ENCODE data around the gene ABCB4.

ABCB4 gene

GRCh38 chr7:87416682-87417587 lies 58.5 kb downstream of the ABCB4 start:
- DNase-seq, result no peak

GRCh38 chr7:87414794-87415188 lies 60.7 kb downstream of the ABCB4 start:
- no peak for DNase-seq

GRCh38 chr7:87413951-87414793 lies 61.3 kb downstream of the ABCB4 start:
- DNase-seq, result no peak

GRCh38 chr7:87413029-87413428 lies 62.5 kb downstream of the ABCB4 start:
- DNase-seq, result no peak

- DNase-seq, result no peak
Measured at GRCh38 chr7:87411186-87411585, 64.3 kb downstream of the ABCB4 start.

GRCh38 chr7:87404674-87405073 lies 70.8 kb downstream of the ABCB4 start:
- no peak for DNase-seq

GRCh38 chr7:87398446-87398845 lies 77.0 kb downstream of the ABCB4 start:
- no peak for DNase-seq

- DNase-seq, result no peak
Measured at GRCh38 chr7:87395442-87396020, 79.9 kb downstream of the ABCB4 start.

GRCh38 chr7:87391020-87391701 lies 84.3 kb downstream of the ABCB4 start:
- no peak for DNase-seq

- DNase-seq, result no peak
Measured at GRCh38 chr7:87380905-87381304, 94.6 kb downstream of the ABCB4 start.

GRCh38 chr7:87375662-87376435 lies 99.6 kb downstream of the ABCB4 start:
- DNase-seq, result no peak

GRCh38 chr7:87370660-87371180 lies 104.8 kb downstream of the ABCB4 start:
- DNase-seq, result no peak

GRCh38 chr7:87369216-87369615 lies 106.3 kb downstream of the ABCB4 start:
- no peak for DNase-seq

- no peak for DNase-seq
Measured at GRCh38 chr7:87364246-87364645, 111.2 kb downstream of the ABCB4 start.

- DNase-seq, result no peak
Measured at GRCh38 chr7:87363342-87363741, 112.1 kb downstream of the ABCB4 start.

- no peak for DNase-seq
Measured at GRCh38 chr7:87361320-87361719, 114.2 kb downstream of the ABCB4 start.

GRCh38 chr7:87359366-87359765 lies 116.1 kb downstream of the ABCB4 start:
- DNase-seq, result no peak

- no peak for DNase-seq
Measured at GRCh38 chr7:87356448-87356847, 119.0 kb downstream of the ABCB4 start.

- no peak for DNase-seq
Measured at GRCh38 chr7:87354749-87355148, 120.7 kb downstream of the ABCB4 start.
